ENCODE measurements around the gene RAD51B. TPM values are rescaled to one million over a fixed set of nuclear protein-coding genes. Genes with fewer than 3 reads are reported as not detected.

The RAD51B gene
- total and polyA plus RNA-seq, 8 donors = 1.8 to 30.7 (median 15.3) TPM

DNA sequence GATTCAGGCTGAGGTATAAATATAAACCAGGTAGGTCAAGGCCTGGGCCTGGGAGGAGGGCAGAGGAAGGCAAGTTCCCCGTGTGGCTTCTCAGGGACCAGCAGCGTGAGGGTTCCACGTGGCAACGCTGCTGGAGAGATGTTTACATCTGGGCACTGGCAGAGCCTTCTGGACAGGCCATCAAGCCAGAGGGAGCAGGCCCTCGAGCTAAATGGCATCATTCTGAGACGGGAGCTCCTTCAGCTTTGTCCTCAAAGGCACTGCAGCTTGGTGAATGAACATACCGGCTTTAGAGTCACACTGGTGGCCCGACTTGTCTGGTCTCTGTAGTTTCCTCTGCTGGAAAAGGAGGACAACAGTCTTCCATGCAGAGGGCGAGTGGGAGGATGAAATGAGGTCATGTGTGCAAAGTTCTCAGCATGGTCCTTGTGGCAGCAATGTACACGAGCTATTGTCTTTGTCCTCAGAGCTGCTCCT, 742.0 kb downstream of the RAD51B start:
- WGBS, 5 donors = 65 to 74% (median 68%) methylated on average over 10 of the region's 10 CpGs
- Histone ChIP-seq H3K27ac (peak overlapping the region in 2 of 5 donors; percentile 78 to 80), H3K27me3 (no peaks in the 10 kb centered on the region), H3K36me3 (no peaks in the 10 kb centered on the region), H3K4me3 (no peak overlapping the region), H3K4me1 (peaks cover 33 to 53% (median 45%) of the 10 kb centered on the region in 4 donors), H3K9me3 (no peaks in the 10 kb centered on the region)
- peak in 1 of 2 donors; percentile 20 for DNase-seq
- TF ChIP-seq POLR2A (IDR thresholded peaks at IDR 0.05) = no peak
- TF ChIP-seq POLR2AphosphoS5 (IDR thresholded peaks at IDR 0.05) = no peak
- TF ChIP-seq EP300 (IDR thresholded peaks at IDR 0.05) = no peak
- intact Hi-C loops (cut with DNase I; ENCODE audit: low total_unique reads) = no loop called here

GRCh38 chr14:68562911-68563250, 743.3 kb downstream of the RAD51B start:
- TF ChIP-seq POLR2A (IDR thresholded peaks at IDR 0.05) (no peak), CTCF (IDR thresholded peaks at IDR 0.05) (peak in 1 of 7 experiments; percentile 6)
- Histone ChIP-seq H3K9me3 (no peaks in the 10 kb centered on the region), H3K4me3 (no peak overlapping the region), H3K36me3 (no peaks in the 10 kb centered on the region), H3K4me1 (peaks cover 33 to 53% (median 45%) of the 10 kb centered on the region in 4 donors), H3K27ac (peak overlapping the region; percentile 47 to 80 (median 78)), H3K27me3 (no peaks in the 10 kb centered on the region)
- WGBS, 5 donors = 65 to 86% (median 71%) methylated on average over 9 of the region's 9 CpGs
- DNase-seq = peak in 1 of 2 donors; percentile 25
- intact Hi-C loops (cut with DNase I; ENCODE audit: low total_unique reads) = no loop called here

DNA sequence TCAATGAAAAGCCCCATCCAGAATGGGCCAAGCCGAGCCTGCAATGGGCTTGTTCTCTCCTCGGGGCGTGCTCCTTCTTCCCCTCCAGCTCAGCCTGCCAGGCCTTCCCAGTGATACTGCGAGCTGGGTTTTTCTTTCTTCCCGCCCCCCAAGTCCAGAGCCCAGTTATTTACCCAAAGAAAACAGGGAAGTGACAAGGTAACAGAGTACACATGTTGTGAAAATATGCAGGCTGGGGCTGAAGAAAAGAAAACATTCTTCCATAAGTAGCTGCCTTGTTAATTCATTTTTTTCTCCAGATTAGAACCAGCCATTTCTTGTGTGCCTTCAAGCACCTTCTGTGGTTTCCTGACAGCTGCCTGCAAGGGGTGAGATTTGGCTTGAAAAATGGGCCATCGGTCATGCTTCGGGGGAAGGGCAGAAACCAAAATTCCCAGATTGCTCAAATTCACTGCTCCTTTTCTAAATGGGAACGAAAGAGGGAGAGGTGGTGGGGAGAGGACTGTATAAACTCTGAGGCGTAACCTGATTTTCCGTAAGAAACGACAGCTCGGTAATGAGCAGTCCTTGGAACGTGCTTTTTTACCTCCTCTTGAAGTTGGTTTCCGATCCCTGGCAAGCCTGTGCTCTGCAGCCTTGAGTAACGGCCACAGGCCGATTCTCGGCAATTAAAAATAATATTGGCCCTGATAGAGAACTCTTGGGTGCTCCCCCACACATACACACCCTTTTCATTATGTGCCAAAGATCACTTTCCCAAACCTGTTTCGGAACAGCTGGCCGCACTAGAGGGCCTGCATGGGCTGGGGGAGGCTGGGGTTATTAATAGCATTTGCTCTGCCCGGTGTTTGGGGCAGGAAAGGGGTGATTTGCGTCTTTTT, 743.9 kb downstream of the RAD51B start:
- DNase-seq = peak; percentile 42 to 73

GRCh38 chr14:68564191-68564825, 744.7 kb downstream of the RAD51B start:
- Histone ChIP-seq H3K27ac (peak overlapping the region; percentile 21 to 80 (median 78)), H3K36me3 (no peaks in the 10 kb centered on the region), H3K4me3 (no peak overlapping the region), H3K4me1 (peaks cover 40 to 65% (median 55%) of the 10 kb centered on the region in 4 donors), H3K9me3 (no peaks in the 10 kb centered on the region), H3K27me3 (no peaks in the 10 kb centered on the region)
- TF ChIP-seq CTCF (IDR thresholded peaks at IDR 0.05) = no peak
- no peak for TF ChIP-seq POLR2A (IDR thresholded peaks at IDR 0.05)
- TF ChIP-seq EP300 (IDR thresholded peaks at IDR 0.05) = no peak
- TF ChIP-seq POLR2AphosphoS5 (IDR thresholded peaks at IDR 0.05) = no peak
- 82 to 88% (median 87%) methylated on average over 18 of the region's 18 CpGs for WGBS, 5 donors
- intact Hi-C loops (cut with DNase I; ENCODE audit: low total_unique reads) = no loop called here
- DNase-seq = peak in 1 of 2 donors; percentile 36

More for the DNA sequence above, 743.9 kb downstream of the RAD51B start:
- Histone ChIP-seq H3K27me3 (no peaks in the 10 kb centered on the region), H3K4me3 (no peak overlapping the region), H3K4me1 (peaks cover 36 to 56% (median 46%) of the 10 kb centered on the region in 4 donors), H3K27ac (peak overlapping the region; percentile 47 to 80 (median 78)), H3K36me3 (no peaks in the 10 kb centered on the region), H3K9me3 (no peaks in the 10 kb centered on the region)
- TF ChIP-seq POLR2AphosphoS5 (IDR thresholded peaks at IDR 0.05) (no peak), CTCF (IDR thresholded peaks at IDR 0.05) (no peak), EP300 (IDR thresholded peaks at IDR 0.05) (no peak), POLR2A (IDR thresholded peaks at IDR 0.05) (no peak)
- 28 to 44% (median 36%) methylated on average over 21 of the region's 21 CpGs for WGBS, 5 donors
- intact Hi-C loops (cut with DNase I; ENCODE audit: low total_unique reads) = no loop called here
